GM10248 (cell line): Measurements from ENCODE around the gene LPCAT1.
A peak's percentile ranks its signal among the peaks of the same experiment; 100 is the strongest.

Experiments
- CTCF ChIA-PET: fragments of 300-600 bp; sonication (Branson Sonifier 250); formaldehyde crosslinking; extraction: SDS; loops from one replicate; lab custom pipeline; 2021; ENCODE audit warnings: antibody characterized with exemption; lab: Yijun Ruan, JAX
- POLR2A ChIA-PET: fragments of 350-650 bp; sonication (Branson Sonifier 250); formaldehyde crosslinking; extraction: SDS; loops from one replicate; lab custom pipeline; 2020; ENCODE audit warnings: antibody characterized with exemption; lab: Yijun Ruan, JAX
- DNase-seq: peaks from one replicate; pipeline ENCODE4 v3.0.0; 2012; ENCODE audit errors: extremely low spot score
- TF ChIP-seq, protein P1 (sequence below): IDR thresholded peaks from 2 replicates; pipeline ENCODE4 v1.5.1; 2012; ENCODE audit warnings: mild to moderate bottlenecking, low read depth; ENCODE audit errors: extremely low read depth, missing control alignments, control extremely low read depth

LPCAT1 gene

DNA sequence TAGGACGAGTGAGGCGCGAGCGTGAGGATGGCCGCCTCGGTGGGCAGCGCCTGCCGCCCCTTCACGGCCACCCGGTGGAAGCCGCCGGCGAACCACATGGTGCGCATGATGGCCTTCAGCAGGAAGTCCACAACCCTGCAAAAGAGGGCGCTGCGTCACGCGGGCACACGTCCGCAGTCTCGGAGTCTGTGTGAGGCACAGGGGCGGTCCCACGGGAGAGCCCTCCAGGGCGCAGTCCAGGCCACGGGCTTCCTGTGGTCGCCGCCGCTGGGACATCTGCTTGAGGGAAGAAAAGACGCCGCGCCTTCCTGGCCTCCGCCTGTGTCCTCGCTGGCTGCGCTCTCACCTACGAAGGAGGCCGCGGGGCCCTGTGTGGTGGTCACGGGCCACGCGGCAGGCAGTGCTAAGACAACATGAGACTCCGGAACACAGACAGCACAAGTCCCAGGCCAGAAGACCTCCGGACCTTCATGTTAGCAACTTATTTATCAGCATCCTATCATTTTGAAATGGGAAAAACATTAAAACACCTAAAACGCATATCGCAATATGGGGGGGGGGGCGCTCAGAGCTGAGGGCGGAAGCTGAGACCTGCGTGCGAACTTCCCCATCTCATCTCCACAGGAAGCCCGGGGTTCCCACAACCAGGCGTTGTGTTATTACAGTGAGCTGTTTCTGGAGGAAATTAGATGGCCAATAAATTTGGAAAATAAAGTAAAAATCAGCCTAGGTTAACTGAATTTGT is 28.8 kb downstream of the LPCAT1 start:
- DNase-seq: peak; percentile 75
- TF ChIP-seq, protein P1, sequence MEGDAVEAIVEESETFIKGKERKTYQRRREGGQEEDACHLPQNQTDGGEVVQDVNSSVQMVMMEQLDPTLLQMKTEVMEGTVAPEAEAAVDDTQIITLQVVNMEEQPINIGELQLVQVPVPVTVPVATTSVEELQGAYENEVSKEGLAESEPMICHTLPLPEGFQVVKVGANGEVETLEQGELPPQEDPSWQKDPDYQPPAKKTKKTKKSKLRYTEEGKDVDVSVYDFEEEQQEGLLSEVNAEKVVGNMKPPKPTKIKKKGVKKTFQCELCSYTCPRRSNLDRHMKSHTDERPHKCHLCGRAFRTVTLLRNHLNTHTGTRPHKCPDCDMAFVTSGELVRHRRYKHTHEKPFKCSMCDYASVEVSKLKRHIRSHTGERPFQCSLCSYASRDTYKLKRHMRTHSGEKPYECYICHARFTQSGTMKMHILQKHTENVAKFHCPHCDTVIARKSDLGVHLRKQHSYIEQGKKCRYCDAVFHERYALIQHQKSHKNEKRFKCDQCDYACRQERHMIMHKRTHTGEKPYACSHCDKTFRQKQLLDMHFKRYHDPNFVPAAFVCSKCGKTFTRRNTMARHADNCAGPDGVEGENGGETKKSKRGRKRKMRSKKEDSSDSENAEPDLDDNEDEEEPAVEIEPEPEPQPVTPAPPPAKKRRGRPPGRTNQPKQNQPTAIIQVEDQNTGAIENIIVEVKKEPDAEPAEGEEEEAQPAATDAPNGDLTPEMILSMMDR: peak; percentile 43
- POLR2A ChIA-PET: interaction anchor here (0.7 kb wide), 2 partner anchors 9 to 29 kb away, joined by 5 to 7 read pairs; no protein-coding TSS in a partner anchor
- CTCF ChIA-PET: interaction anchor here (0.7 to 1.0 kb wide), 2 partner anchors 10 to 12 kb away, joined by 3 to 5 read pairs; no protein-coding TSS in a partner anchor

DNA sequence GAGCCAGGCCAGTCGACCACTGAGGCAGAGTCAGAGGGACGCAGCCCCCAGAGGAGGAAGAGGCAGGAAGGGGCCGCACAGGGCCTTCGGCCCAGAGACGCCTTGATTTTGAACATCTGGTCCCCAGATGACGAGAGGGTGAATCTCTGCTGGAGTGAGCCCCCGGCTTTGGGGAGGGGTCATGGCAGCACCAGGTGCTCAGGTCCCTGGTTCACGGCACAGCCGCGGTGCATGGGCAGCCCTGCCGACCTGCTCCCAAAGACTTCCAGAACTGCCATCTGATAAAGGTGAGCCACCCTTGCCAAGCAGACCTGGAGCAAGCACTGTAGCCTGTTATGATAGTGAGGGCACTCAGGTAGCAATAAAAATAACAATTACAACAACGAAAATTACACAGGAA is 29.8 kb downstream of the LPCAT1 start:
- ChIA-PET CTCF (interaction anchor here (2.3 kb wide), 1 partner anchor 9 kb away, joined by 16 read pairs; no protein-coding TSS in a partner anchor), POLR2A (interaction anchor here (2.4 to 4.0 kb wide), 2 partner anchors 9 to 11 kb away, joined by 6 to 23 read pairs; no protein-coding TSS in a partner anchor)

DNA sequence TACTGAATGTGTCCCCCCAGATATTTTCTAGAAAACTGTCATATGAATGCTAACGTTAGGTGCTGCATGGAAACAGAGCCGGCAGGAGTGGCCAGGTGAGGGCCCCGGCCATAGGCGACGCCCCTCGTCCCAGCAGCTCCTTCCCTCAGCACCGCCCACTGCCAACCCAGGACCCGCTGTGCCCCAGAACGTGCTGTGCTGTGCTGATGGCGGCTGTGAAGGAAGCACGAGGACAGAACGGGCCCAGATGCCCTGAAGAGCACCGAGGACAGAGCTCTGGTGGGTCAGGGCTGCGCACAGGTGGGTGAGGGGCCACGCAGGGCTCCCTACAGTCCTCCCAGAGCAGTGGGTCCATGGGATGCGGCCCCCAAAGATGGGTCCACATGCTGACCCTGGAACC is 30.3 kb downstream of the LPCAT1 start:
- no peak for DNase-seq
- ChIA-PET POLR2A (interaction anchor here (1.1 to 4.0 kb wide), 3 partner anchors 10 to 13 kb away, joined by 4 to 23 read pairs (median 6); no protein-coding TSS in a partner anchor), CTCF (interaction anchor here (0.9 to 2.3 kb wide), 3 partner anchors 9 to 29 kb away, joined by 3 to 16 read pairs (median 3); no protein-coding TSS in a partner anchor)
- TF ChIP-seq, protein P1: no peak

More for the DNA sequence above, 29.8 kb downstream of the LPCAT1 start:
- TF ChIP-seq, protein P1: no peak
- no peak for DNase-seq

DNA sequence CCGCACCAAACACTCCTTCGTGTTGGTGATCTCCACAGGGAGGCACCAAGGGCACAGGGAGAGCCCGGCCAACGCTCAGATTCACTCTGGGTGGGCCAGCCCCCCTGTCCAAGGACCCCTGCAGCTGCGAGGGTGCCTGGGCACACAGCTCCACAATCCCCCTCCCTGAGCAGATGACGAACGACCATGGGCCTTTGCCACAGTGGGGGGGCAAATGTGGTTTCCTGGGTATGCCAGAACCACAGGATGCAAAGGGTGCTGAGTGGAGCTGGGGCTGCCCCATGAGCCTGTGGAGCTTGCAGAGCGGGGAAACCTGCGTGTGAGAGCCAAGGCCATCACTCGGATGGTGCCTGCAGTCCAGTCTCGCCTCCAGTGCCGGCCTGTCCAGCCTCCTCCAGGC is 31.0 kb downstream of the LPCAT1 start:
- no peak for DNase-seq
- ChIA-PET POLR2A (interaction anchor here (1.1 to 4.0 kb wide), 4 partner anchors 10 to 17 kb away, joined by 3 to 23 read pairs (median 5); no protein-coding TSS in a partner anchor), CTCF (interaction anchor here (0.9 to 2.3 kb wide), 6 partner anchors 8 to 101 kb away, joined by 3 to 16 read pairs (median 4); no protein-coding TSS in a partner anchor)
- TF ChIP-seq, protein P1: no peak

DNA sequence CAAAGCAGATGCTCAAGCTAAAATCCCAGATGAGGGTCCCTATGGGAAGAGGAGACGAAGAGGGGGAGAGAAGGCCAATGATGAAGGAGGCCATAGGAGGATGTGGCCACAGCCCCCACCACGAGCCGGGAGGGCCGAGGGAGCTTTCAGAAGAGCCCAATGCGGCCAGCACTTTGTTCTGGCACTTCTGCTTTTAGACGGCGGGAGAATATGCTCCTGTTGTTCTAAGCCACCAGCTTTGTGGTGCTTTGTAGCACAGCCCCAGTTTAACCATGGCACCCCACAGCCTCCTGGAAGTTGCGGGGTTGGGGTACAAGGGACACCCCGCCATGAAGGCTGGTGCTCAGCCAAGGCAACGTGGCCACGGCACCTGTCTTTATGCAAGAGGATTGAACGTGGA is 33.4 kb downstream of the LPCAT1 start:
- CTCF ChIA-PET: interaction anchor here (1.0 to 2.4 kb wide), 5 partner anchors 9 to 1058 kb away, joined by 3 to 15 read pairs (median 5); no protein-coding TSS in a partner anchor
- TF ChIP-seq, protein P1: no peak
- POLR2A ChIA-PET: interaction anchor here (0.8 to 4.0 kb wide), 3 partner anchors 10 to 371 kb away, joined by 3 to 23 read pairs (median 10); no protein-coding TSS in a partner anchor
- no peak for DNase-seq

DNA sequence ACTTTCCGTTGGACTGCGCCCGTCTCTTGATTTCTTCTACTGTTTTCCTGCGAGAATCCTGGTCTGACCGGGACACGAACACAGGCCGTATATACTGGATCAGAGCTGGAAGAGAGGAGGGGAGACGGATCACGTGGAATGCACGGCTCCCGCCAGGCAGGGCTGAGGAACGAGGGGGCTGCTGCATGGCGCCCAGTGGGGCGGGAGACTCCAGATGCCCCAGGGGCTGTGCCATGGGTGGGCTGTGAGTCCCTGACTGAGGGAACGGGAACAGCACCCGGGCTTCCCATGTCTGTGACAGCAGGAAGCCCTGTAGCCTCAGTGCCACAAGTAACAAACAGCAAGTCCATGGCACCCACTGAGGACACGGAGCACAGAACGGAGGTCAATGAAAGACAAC is 34.0 kb downstream of the LPCAT1 start:
- CTCF ChIA-PET: interaction anchor here (0.8 to 2.4 kb wide), 9 partner anchors 10 to 1058 kb away, joined by 3 to 15 read pairs (median 3); no protein-coding TSS in a partner anchor
- no peak for DNase-seq
- TF ChIP-seq, protein P1: no peak
- POLR2A ChIA-PET: interaction anchor here (1.3 to 2.1 kb wide), 4 partner anchors 8 to 13 kb away, joined by 5 to 14 read pairs (median 8); no protein-coding TSS in a partner anchor
